Epidermal melanocyte (primary cell): Measurements from ENCODE around the gene ACVRL1.

Experiments used
- DNase-seq: peaks from one replicate; pipeline ENCODE4 v3.0.0; 2011; ENCODE audit warnings: low spot score; ENCODE audit not compliant: insufficient read length

ACVRL1 gene

GRCh38 chr12:51907083-51907855 is at the start of gene ACVRL1:
ACVRL1 (plus strand) TSS chr12:51907504; CDS start chr12:51912475, 4,971 bp downstream.
- DNase-seq, result peak; percentile 57

GRCh38 chr12:51860986-51861385 is 46.3 kb upstream of the ACVRL1 start:
- no peak for DNase-seq

GRCh38 chr12:51862947-51863346 is 44.4 kb upstream of the ACVRL1 start:
- DNase-seq, result no peak

- peak; percentile 13 for DNase-seq
Observed at GRCh38 chr12:51863363-51863932, 43.9 kb upstream of the ACVRL1 start.

- no peak for DNase-seq
Observed at GRCh38 chr12:51863933-51864832, 43.1 kb upstream of the ACVRL1 start.

- no peak for DNase-seq
Observed at GRCh38 chr12:51864833-51865670, 42.3 kb upstream of the ACVRL1 start.

GRCh38 chr12:51865757-51866270 is 41.5 kb upstream of the ACVRL1 start:
- no peak for DNase-seq

- DNase-seq, result no peak
Observed at GRCh38 chr12:51866324-51866723, 41.0 kb upstream of the ACVRL1 start.

- no peak for DNase-seq
Observed at GRCh38 chr12:51866762-51867161, 40.5 kb upstream of the ACVRL1 start.

GRCh38 chr12:51867371-51867770 is 39.9 kb upstream of the ACVRL1 start:
- no peak for DNase-seq

GRCh38 chr12:51867796-51868428 is 39.4 kb upstream of the ACVRL1 start:
- no peak for DNase-seq

GRCh38 chr12:51868821-51869495 is 38.3 kb upstream of the ACVRL1 start:
- DNase-seq, result no peak

GRCh38 chr12:51869496-51869865 is 37.8 kb upstream of the ACVRL1 start:
- DNase-seq, result no peak

GRCh38 chr12:51869931-51870330 is 37.4 kb upstream of the ACVRL1 start:
- DNase-seq, result no peak

- no peak for DNase-seq
Observed at GRCh38 chr12:51870504-51870903, 36.8 kb upstream of the ACVRL1 start.

- no peak for DNase-seq
Observed at GRCh38 chr12:51871126-51871525, 36.2 kb upstream of the ACVRL1 start.

- no peak for DNase-seq
Observed at GRCh38 chr12:51871918-51872688, 35.2 kb upstream of the ACVRL1 start.

- DNase-seq, result no peak
Observed at GRCh38 chr12:51872689-51872981, 34.7 kb upstream of the ACVRL1 start.

GRCh38 chr12:51873251-51873994 is 33.9 kb upstream of the ACVRL1 start:
- no peak for DNase-seq
